ENCODE data around the gene OR6Y1.

DNA sequence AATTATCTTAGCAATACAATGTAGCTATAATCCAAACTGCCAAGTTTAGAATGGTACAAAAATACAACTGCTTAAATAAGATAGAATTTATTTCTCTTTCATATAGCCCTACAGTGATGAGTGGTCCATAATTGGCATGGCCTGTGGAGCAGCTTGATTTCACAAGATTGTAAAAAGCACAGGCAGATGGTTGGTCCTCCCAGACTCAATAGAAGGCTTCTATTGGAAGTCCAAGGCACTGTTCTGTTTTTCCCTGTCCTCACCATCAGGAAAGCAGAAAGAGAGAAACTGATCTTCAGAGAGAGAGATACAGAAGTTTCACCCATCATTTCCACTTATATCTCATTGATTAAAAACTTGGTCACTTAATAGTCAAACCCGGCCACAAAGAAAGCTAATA is 18.0 kb upstream of the OR6Y1 start:
- TF ChIP-seq GATA3 (IDR thresholded peaks at IDR 0.05; ENCODE audit: low read depth, low read length): no peak
- no peak for TF ChIP-seq GATA2 (IDR thresholded peaks at IDR 0.05; ENCODE audit: low read depth, low read length)
